Activated naive CD4-positive, alpha-beta T cell treated with anti-CD3 and anti-CD28 coated beads for 36 hours (primary cell): Measurements from ENCODE around the gene AP3S2. TPM values are rescaled to one million over a fixed set of nuclear protein-coding genes. Genes with fewer than 3 reads are reported as not detected.
"Not testable (repeated sequence)": the region's sequence is repeated elsewhere in the genome, so short reads cannot be mapped to it uniquely, and the experiment has no call there.

Experiments used
- CTCF ChIA-PET: fragments of 350-600 bp; sonication (Branson Sonifier 250); formaldehyde crosslinking; loops from one replicate; lab custom pipeline; 2021; ENCODE audit warnings: antibody characterized with exemption; lab: Charles Lee
- DNase-seq: peaks from one replicate; pipeline ENCODE4 v3.0.0-alpha.2; 2020
- H3K27ac Mint-ChIP-seq: one replicate; pipeline ENCODE4 v1.8.0; 2021; ENCODE audit warnings: mild to moderate bottlenecking, mixed read lengths
- H3K27me3 Mint-ChIP-seq: one replicate; pipeline ENCODE4 v1.8.0; 2021; ENCODE audit warnings: low read depth, mixed read lengths
- H3K36me3 Mint-ChIP-seq: one replicate; pipeline ENCODE4 v1.8.0; 2021; ENCODE audit warnings: low read depth, mixed read lengths
- H3K4me1 Mint-ChIP-seq: one replicate; pipeline ENCODE4 v1.8.0; 2021; ENCODE audit warnings: low read depth, mixed read lengths
- H3K4me3 Mint-ChIP-seq: one replicate; pipeline ENCODE4 v1.8.0; 2021; ENCODE audit warnings: mild to moderate bottlenecking, moderate library complexity, mixed read lengths
- H3K9me3 Mint-ChIP-seq: one replicate; pipeline ENCODE4 v1.8.0; 2021; ENCODE audit warnings: mixed read lengths
- intact Hi-C: fragments of 100-400 bp; cut with micrococcal nuclease; formaldehyde crosslinking; loops from one replicate; pipeline ENCODE4 v1.15.1; 2023
- total RNA-seq, 2 experiments: library from RNA; stranded (reverse); gene quantifications; one replicate each; pipeline ENCODE4 v1.2.3, GENCODE V29; 2021

The AP3S2 gene
- total RNA-seq, 2 experiments from 2014 or later = 20.2 to 25.2 TPM

- CTCF ChIA-PET = interaction anchor here (0.7 to 7.0 kb wide), 4 partner anchors 11 to 173 kb away, joined by 3 to 60 read pairs (median 6); no protein-coding TSS in a partner anchor
- intact Hi-C loops = loop anchor here (10.0 kb wide), 2 partner anchors 365 to 565 kb away; partner anchors contain the start of genes NGRN and POLG
- DNase-seq = no peak
- Mint-ChIP-seq H3K27me3 (no peaks in the 10 kb centered on the region), H3K4me1 (peaks cover 13% of the 10 kb centered on the region), H3K9me3 (no peaks in the 10 kb centered on the region), H3K36me3 (no peaks in the 10 kb centered on the region), H3K4me3 (no peak overlapping the region), H3K27ac (no peak overlapping the region)
These were observed 6.3 kb upstream of the AP3S2 start for GRCh38 chr15:89899951-89900567.

GRCh38 chr15:89899295-89899945 is 5.6 kb upstream of the AP3S2 start:
- Mint-ChIP-seq H3K36me3 (no peaks in the 10 kb centered on the region), H3K4me1 (peaks cover 16% of the 10 kb centered on the region), H3K27me3 (no peaks in the 10 kb centered on the region), H3K27ac (no peak overlapping the region), H3K4me3 (no peak overlapping the region), H3K9me3 (no peaks in the 10 kb centered on the region)
- no peak for DNase-seq
- intact Hi-C loops = loop anchor here (10.0 kb wide), 2 partner anchors 365 to 565 kb away; partner anchors contain the start of genes NGRN and POLG
- CTCF ChIA-PET = interaction anchor here (0.7 to 7.0 kb wide), 6 partner anchors 12 to 333 kb away, joined by 3 to 60 read pairs (median 4); no protein-coding TSS in a partner anchor

GRCh38 chr15:89898614-89899294 is 5.0 kb upstream of the AP3S2 start:
- intact Hi-C loops = loop anchor here (1.0 to 10.0 kb wide), 3 partner anchors 173 to 564 kb away; partner anchors contain the start of genes NGRN and POLG
- H3K36me3 Mint-ChIP-seq = no peaks in the 10 kb centered on the region
- no peak overlapping the region for H3K27ac Mint-ChIP-seq
- CTCF ChIA-PET = interaction anchor here (0.5 to 7.0 kb wide), 21 partner anchors 10 to 334 kb away, joined by 3 to 60 read pairs (median 4); no protein-coding TSS in a partner anchor
- peaks cover 18% of the 10 kb centered on the region for H3K4me1 Mint-ChIP-seq
- H3K27me3 Mint-ChIP-seq = no peaks in the 10 kb centered on the region
- DNase-seq = peak; percentile 66
- no peak overlapping the region for H3K4me3 Mint-ChIP-seq
- H3K9me3 Mint-ChIP-seq = no peaks in the 10 kb centered on the region

GRCh38 chr15:89898146-89898545 is 4.4 kb upstream of the AP3S2 start:
- Mint-ChIP-seq H3K27me3 (no peaks in the 10 kb centered on the region), H3K36me3 (peaks cover 3% of the 10 kb centered on the region), H3K4me1 (peaks cover 18% of the 10 kb centered on the region), H3K9me3 (no peaks in the 10 kb centered on the region), H3K4me3 (no peak overlapping the region), H3K27ac (no peak overlapping the region)
- intact Hi-C loops = loop anchor here (1.0 to 10.0 kb wide), 3 partner anchors 173 to 563 kb away; partner anchors contain the start of genes NGRN and POLG
- CTCF ChIA-PET = interaction anchor here (0.5 to 7.0 kb wide), 22 partner anchors 10 to 334 kb away, joined by 3 to 60 read pairs (median 4); no protein-coding TSS in a partner anchor
- DNase-seq = no peak

- intact Hi-C loops = loop anchor here (1.0 to 10.0 kb wide), 7 partner anchors 112 to 558 kb away; partner anchors contain the start of genes GDPGP1, MESP1, NGRN and POLG
- DNase-seq = no peak
- CTCF ChIA-PET = no interaction called here
- no peaks in the 10 kb centered on the region for H3K27me3 Mint-ChIP-seq
- H3K9me3 Mint-ChIP-seq = no peaks in the 10 kb centered on the region
- peak overlapping the region; percentile 96 for H3K27ac Mint-ChIP-seq
- peaks cover 15% of the 10 kb centered on the region for H3K36me3 Mint-ChIP-seq
- H3K4me3 Mint-ChIP-seq = peak overlapping the region; percentile 97
- H3K4me1 Mint-ChIP-seq = peaks cover 42% of the 10 kb centered on the region
These were observed 767 bp downstream of the AP3S2 start for GRCh38 chr15:89893027-89893426.

GRCh38 chr15:89888214-89888804 is 5.5 kb downstream of the AP3S2 start:
- Mint-ChIP-seq H3K27ac (no peak overlapping the region), H3K4me3 (no peak overlapping the region), H3K27me3 (no peaks in the 10 kb centered on the region), H3K4me1 (peaks cover 23% of the 10 kb centered on the region), H3K36me3 (peaks cover 19% of the 10 kb centered on the region), H3K9me3 (no peaks in the 10 kb centered on the region)
- intact Hi-C loops = no loop called here
- DNase-seq = no peak
- CTCF ChIA-PET = interaction anchor here (0.9 to 1.7 kb wide), 6 partner anchors 10 to 155 kb away, joined by 3 to 11 read pairs (median 4); no protein-coding TSS in a partner anchor

- Mint-ChIP-seq H3K27me3 (no peaks in the 10 kb centered on the region), H3K9me3 (no peaks in the 10 kb centered on the region), H3K4me1 (peaks cover 12% of the 10 kb centered on the region), H3K4me3 (no peak overlapping the region), H3K27ac (no peak overlapping the region), H3K36me3 (peaks cover 22% of the 10 kb centered on the region)
- CTCF ChIA-PET = interaction anchor here (1.9 to 2.1 kb wide), 2 partner anchors 11 to 186 kb away, joined by 4 to 8 read pairs; no protein-coding TSS in a partner anchor
- intact Hi-C loops = no loop called here
- no peak for DNase-seq
These were observed 8.2 kb downstream of the AP3S2 start for GRCh38 chr15:89885611-89886010.

- H3K4me1 Mint-ChIP-seq, H3K9me3 Mint-ChIP-seq, intact Hi-C loops, DNase-seq, H3K4me3 Mint-ChIP-seq, H3K27ac Mint-ChIP-seq, H3K27me3 Mint-ChIP-seq: not testable (repeated sequence)
- H3K36me3 Mint-ChIP-seq = peaks cover 22% of the 10 kb centered on the region
- CTCF ChIA-PET = interaction anchor here (1.9 to 2.1 kb wide), 2 partner anchors 10 to 186 kb away, joined by 4 to 8 read pairs; no protein-coding TSS in a partner anchor
These were observed 8.6 kb downstream of the AP3S2 start for GRCh38 chr15:89885179-89885578.

- intact Hi-C loops = no loop called here
- Mint-ChIP-seq H3K27me3 (no peaks in the 10 kb centered on the region), H3K4me3 (no peak overlapping the region), H3K36me3 (peaks cover 13% of the 10 kb centered on the region), H3K4me1 (peaks cover 6% of the 10 kb centered on the region), H3K27ac (no peak overlapping the region), H3K9me3 (no peaks in the 10 kb centered on the region)
- DNase-seq = no peak
- CTCF ChIA-PET = interaction anchor here (0.6 to 1.7 kb wide), 2 partner anchors 143 to 202 kb away, joined by 3 to 8 read pairs; no protein-coding TSS in a partner anchor
These were observed 10.3 kb downstream of the AP3S2 start for GRCh38 chr15:89883518-89883917.

GRCh38 chr15:89880727-89881126 is 13.1 kb downstream of the AP3S2 start:
- Mint-ChIP-seq H3K36me3 (peaks cover 9% of the 10 kb centered on the region), H3K27me3 (no peaks in the 10 kb centered on the region), H3K4me3 (no peak overlapping the region), H3K4me1 (peaks cover 6% of the 10 kb centered on the region), H3K9me3 (no peaks in the 10 kb centered on the region), H3K27ac (no peak overlapping the region)
- CTCF ChIA-PET = no interaction called here
- intact Hi-C loops = no loop called here
- no peak for DNase-seq

- CTCF ChIA-PET = interaction anchor here (0.6 to 1.8 kb wide), 3 partner anchors 55 to 117 kb away, joined by 3 to 4 read pairs (median 3); no protein-coding TSS in a partner anchor
- Mint-ChIP-seq H3K4me3 (no peak overlapping the region), H3K27ac (no peak overlapping the region), H3K27me3 (no peaks in the 10 kb centered on the region), H3K4me1 (peaks cover 10% of the 10 kb centered on the region), H3K36me3 (peaks cover 5% of the 10 kb centered on the region), H3K9me3 (no peaks in the 10 kb centered on the region)
- intact Hi-C loops = no loop called here
- no peak for DNase-seq
These were observed 15.5 kb downstream of the AP3S2 start for GRCh38 chr15:89878323-89878722.
